ENCODE results near the gene KIF14.
"Not testable (repeated sequence)": the region's sequence is repeated elsewhere in the genome, so short reads cannot be mapped to it uniquely, and the experiment has no call there.

The KIF14 gene

DNA sequence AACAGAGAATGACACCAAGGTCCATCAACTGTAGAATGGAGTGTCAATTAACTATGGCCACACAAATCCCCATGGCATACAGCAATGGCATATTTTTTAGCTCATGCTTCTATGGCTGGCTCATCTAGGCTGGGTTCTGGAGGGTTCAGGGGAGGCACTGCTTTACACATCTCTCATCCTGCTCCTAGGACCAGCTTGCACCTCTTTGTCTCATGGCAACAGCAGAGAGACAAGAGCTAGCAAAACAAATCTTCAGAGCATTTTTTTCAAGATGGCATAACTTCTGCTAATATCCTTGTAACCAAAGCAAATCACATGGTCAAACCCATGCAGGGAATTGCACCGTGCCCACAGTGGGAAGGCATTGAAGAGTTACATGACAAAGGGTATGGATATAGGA lies 82.4 kb downstream of the KIF14 start:
- no peak for DNase-seq (ENCODE audit: low read depth)

DNA sequence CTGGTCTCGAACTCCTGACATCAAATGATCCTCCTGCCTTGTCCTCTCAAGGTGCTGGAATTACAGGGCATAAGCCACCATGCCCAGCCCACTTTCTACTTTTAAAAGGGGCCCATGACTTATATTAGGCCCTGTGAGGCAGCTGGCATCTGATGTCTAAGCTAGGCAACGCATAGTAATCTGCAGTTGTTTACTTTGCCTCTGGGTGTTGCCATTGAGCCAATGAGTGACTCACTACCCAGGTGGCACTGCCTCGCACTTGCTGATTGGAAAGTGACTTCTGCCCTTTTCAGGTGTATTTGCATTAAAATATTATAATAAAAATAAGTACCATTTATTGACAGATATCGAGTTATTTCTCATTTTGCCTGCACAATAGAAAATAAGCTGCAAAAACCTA lies 84.9 kb downstream of the KIF14 start:
- DNase-seq (ENCODE audit: low read depth), result no peak

DNA sequence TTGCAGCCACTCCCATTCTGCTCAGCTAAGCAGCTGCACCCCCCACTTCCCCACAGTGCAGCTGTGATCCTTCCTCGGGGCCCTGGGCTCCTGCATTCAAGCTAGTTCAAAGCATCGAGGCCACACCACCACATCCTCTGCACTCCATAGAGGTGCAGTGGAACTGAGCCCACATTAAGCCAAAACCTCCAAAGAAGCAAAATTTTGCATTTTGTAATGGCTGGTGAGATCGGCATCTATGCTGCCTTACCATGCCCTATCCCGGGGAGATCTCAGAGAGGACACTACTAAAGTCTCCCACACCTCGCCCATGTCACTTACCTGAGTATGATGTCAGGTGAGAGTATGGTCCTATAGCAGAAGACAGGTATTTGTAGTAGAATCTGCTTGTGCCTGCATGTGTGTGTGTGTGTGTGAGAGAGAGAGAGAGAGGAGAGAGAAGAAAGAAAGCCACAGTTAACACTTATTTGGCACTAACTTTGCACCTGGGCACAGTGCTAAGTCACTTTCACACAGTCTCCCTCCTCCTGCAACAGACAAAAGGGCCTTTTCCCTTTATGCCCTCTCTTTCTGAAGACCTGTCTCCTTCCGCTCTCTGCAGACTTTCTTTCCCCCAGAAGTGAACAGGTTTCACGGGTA lies 89.8 kb downstream of the KIF14 start:
- no peak for DNase-seq (ENCODE audit: low read depth)

GRCh38 chr1:200528858-200529606 lies 91.5 kb downstream of the KIF14 start:
- DNase-seq (ENCODE audit: low read depth), result no peak

DNA sequence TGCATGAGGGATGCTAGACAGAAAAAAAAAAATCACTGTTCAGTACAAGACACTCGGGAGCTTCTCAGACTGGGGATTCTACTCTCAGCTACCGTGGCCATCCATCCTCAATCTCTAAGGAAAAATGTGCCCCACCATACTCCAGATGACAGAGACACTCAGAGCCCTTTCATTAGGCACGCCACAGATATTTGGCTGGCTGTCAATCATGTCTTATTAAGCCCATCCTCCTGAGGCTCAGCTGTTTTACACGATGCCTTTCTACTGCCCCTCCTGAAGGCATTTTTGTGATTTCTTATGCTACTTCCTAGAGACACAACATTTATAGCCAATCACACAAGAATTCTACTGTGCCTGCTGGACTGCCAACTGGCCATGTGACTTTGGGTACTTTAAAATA lies 92.9 kb downstream of the KIF14 start:
- no peak for DNase-seq (ENCODE audit: low read depth)

DNA sequence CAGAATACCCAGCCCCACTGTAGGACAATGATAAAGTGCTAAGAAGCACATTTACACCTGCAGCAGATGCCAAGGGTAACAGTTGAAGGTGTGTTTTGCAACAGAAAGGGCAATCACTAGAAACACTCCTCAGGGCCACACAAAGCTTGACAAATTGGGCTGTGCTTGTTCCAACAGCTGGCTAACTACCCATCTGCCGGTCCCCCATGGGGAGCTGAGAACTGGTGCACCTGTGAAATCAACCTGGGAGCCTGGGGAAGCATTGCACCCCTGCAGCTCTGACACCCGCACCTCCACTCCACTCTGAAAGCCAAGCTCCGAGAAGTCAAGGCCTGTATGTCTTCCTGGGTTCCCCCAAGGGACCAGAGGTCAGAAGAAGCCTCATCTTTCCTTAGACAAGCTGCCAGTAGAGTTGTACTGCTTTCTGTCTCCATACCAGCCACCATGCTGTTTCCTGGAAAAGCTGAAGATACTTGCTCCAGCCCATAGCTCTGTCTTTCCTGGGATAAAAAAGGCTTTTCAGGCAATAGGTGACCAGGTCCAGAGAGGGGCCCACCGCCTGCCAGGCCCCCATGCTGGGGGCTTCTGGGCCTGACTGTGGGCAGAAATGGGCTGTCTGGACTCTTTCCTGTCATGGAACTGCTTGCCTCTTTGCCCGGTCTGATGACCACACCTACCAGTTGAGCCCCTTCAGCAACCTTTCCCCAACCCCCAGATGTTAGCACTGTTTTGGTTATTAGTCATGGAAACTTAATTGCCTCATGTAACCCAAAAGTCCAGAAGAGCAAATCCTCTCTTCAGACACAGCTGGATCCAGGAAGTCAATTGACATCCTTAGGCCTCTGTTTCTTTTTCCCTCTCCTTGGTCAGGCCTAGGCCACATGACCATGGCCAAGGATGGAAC lies 93.6 kb downstream of the KIF14 start:
- DNase-seq (ENCODE audit: low read depth), result no peak

DNA sequence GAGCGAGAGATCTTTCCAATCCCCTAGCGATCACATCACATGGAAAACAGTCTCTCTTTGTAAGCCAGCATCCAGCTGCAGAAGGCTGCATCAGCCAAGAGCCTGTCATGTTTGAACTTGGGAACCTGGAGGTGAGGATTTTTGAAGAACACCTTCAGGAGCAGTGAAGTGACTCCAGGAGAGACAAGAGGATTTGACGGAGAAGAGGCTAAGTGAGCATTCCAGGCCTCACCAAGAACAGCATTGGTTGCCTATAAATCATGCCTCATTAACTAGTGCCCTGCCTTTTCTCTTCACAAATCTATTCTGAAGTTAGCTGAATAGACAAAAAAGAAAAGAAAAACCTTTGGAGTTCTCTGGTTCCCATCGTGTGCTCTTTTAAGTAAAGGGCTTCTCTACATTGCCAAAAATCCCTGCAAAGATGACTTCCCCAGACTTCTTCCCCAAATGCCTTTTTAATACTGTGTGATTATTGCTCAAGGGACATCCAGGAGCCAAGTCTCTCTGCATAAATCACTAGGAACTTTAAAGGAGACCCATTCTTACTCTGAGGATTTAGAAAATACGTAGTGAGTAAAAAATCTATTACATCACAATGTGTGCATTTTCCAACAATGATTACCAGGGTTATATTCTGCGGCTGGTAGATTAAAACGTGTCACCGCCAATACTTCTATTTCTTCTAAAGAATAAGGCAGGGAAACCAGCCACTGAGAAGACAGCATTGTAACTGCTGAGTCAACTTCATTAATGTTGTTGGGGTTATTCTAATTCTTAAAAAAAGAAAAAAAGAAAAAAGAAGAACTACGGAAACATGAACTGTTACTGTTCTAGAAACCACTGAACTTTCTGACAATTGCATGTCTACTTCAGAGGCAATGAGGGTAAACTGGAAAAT lies 95.2 kb downstream of the KIF14 start:
- peak; percentile 51 for DNase-seq (ENCODE audit: low read depth)

GRCh38 chr1:200524551-200524950 lies 96.0 kb downstream of the KIF14 start:
- DNase-seq (ENCODE audit: low read depth), result not testable (repeated sequence)

DNA sequence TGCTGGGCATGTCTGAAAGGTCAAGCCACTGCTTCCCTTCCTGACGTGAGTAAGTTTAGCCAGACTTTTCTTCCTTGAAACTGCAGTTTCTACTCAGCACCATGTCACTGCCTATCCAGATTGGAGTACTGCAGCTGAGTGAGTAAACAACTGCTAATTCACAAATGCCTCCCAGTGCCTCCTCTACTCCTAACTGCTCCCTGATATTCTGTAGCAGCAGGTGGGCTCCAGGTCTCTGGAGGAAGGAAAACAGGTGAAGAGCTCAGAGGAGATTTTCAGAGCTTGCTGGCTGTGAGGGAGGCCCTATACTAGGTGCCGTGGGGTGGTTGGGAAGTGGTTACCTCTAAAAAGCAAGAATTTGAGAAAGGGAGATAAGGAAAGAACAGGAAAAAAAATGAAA lies 96.5 kb downstream of the KIF14 start:
- DNase-seq (ENCODE audit: low read depth), result no peak

DNA sequence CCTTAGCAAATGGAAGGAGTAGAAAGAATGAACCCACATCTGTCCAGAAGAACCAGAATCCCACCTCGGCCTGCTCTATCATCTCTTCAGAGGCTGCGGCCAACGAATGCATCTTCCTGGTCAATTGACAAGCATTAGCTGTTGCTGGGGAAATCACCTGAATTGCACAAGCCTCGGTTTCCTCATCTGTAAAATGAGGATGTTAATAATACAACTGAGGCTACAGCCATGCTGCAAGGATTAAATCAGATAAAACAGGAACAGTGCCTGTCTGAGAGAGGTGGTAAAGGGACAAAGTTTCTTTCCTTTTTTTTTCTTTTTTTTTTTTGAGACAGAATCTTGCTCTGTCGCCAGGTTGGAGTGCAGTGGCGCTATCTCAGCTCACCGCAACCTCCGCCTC lies 99.8 kb downstream of the KIF14 start:
- DNase-seq (ENCODE audit: low read depth), result no peak

GRCh38 chr1:200518524-200518923 lies 102.0 kb downstream of the KIF14 start:
- DNase-seq (ENCODE audit: low read depth), result no peak

DNA sequence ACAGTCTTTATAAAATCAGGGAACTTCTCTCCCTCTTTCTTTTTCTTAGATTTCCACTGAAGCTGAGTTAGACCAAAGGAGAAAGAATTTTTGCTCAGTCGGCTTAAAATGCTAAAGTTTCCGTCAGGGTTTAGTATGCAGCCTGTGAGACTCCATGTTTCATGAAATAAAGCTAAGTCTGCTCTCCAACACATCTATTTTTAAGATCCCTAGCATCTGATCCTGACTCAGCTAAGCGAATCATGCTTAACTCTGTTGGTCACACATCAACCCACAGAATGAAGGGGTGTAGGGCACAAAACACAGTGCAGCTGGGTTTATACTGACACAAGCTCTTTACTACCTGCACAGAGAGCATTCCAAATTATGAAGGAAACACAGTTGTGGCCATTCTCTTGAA lies 108.4 kb downstream of the KIF14 start:
- no peak for DNase-seq (ENCODE audit: low read depth)

- peak; percentile 69 for DNase-seq (ENCODE audit: low read depth)
These were observed 110.3 kb downstream of the KIF14 start for GRCh38 chr1:200510228-200510623.

DNA sequence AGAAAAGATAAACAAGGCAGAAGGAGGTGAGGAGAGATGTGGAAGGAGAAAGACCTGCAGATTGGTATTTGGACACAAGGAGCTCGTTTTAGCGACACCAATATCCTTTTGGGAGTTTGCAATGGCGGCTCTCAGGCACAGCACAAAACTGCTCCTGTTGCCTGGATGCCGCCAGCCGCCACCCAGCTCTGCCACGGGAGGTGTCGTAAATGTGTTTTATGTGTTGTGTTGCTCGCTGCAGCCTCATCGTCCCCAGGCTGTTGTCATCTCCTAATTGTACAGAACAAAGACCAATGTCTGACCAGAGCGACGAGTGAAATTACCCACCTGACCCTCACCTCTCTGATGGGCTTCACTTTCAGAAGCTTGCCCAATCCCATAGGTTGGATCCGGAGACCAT lies 114.1 kb downstream of the KIF14 start:
- DNase-seq (ENCODE audit: low read depth), result no peak

DNA sequence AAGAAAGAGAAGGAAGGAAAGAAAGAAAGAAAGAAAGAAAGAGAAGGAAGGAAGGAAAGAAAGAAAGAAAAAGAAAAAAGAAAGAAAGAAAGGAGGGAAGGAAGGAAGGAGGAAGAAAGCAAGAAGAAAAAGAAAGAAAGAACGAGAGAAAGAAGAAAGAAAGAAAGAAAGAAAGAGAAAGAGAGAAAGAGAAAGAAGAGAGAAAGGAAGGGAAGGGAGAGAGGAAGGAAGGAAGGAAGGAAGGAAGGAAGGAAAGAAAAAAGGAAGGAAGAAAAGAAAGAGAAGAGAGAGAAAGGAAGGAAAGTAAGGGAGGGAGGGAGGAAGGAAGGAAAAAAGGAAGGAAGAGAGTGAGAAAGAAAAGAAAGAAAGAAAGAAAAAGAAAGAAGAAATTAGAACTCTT lies 115.3 kb downstream of the KIF14 start:
- DNase-seq (ENCODE audit: low read depth), result no peak
